Trophoblast cell (in vitro differentiated cells and primary cell): ENCODE data around the gene HOXA2.

Source experiments
- DNase-seq, 2 donors: peaks; one replicate each; pipeline ENCODE4 v3.0.0-alpha.2; 2016
- H2AFZ ChIP-seq: 2 replicates; pipeline ENCODE4 v1.6.1; 2013; ENCODE audit warnings: low read length, moderate library complexity, mild to moderate bottlenecking; ENCODE audit not compliant: insufficient read depth, poor library complexity
- H2AK5ac ChIP-seq: 2 replicates; pipeline ENCODE4 v1.6.1; 2013; ENCODE audit warnings: mild to moderate bottlenecking, low read length
- H2BK120ac ChIP-seq: 2 replicates; pipeline ENCODE4 v1.6.1; 2013; ENCODE audit warnings: low read length, mild to moderate bottlenecking, moderate library complexity; ENCODE audit not compliant: insufficient read depth, poor library complexity
- H2BK12ac ChIP-seq: 2 replicates; pipeline ENCODE4 v1.6.1; 2013; ENCODE audit warnings: mild to moderate bottlenecking, low read length, moderate library complexity
- H2BK5ac ChIP-seq: 2 replicates; pipeline ENCODE4 v1.6.1; 2013; ENCODE audit warnings: low read length, low read depth, moderate library complexity, mild to moderate bottlenecking; ENCODE audit not compliant: poor library complexity
- H3K14ac ChIP-seq: 2 replicates; pipeline ENCODE4 v1.6.1; 2013; ENCODE audit warnings: mild to moderate bottlenecking, low read length
- H3K18ac ChIP-seq: 2 replicates; pipeline ENCODE4 v1.6.1; 2013; ENCODE audit warnings: mild to moderate bottlenecking, low read length
- H3K23ac ChIP-seq: 2 replicates; pipeline ENCODE4 v1.6.1; 2013; ENCODE audit warnings: low read length
- H3K27ac ChIP-seq: 2 replicates; pipeline ENCODE4 v1.5.1; 2013; ENCODE audit warnings: low read depth, mild to moderate bottlenecking, inconsistent platforms, low read length, moderate library complexity
- H3K27me3 ChIP-seq: 2 replicates; pipeline ENCODE4 v1.6.1; 2013; ENCODE audit warnings: inconsistent platforms, mild to moderate bottlenecking, low read length, moderate library complexity; ENCODE audit not compliant: insufficient read depth
- H3K36me3 ChIP-seq, 2 experiments: 1 replicate in 1 of 2; 2 replicates in 1 of 2; pipeline ENCODE4 v1.6.1; 2013; ENCODE audit warnings: low read length in 2 of 2, mild to moderate bottlenecking in 2 of 2, moderate library complexity in 1 of 2; ENCODE audit not compliant: insufficient read depth in 2 of 2, control insufficient read depth in 1 of 2
- H3K4ac ChIP-seq: 2 replicates; pipeline ENCODE4 v1.6.1; 2013; ENCODE audit warnings: low read depth, mild to moderate bottlenecking, low read length, moderate library complexity
- H3K4me1 ChIP-seq, 2 experiments: 1 replicate in 1 of 2; 2 replicates in 1 of 2; pipeline ENCODE4 v1.6.1; 2013; ENCODE audit warnings: low read length in 2 of 2, mild to moderate bottlenecking in 2 of 2, moderate library complexity in 1 of 2; ENCODE audit not compliant: insufficient read depth in 2 of 2, control insufficient read depth in 1 of 2
- H3K4me2 ChIP-seq: 2 replicates; pipeline ENCODE4 v1.6.1; 2013; ENCODE audit warnings: inconsistent platforms, mild to moderate bottlenecking, low read length, moderate library complexity
- H3K4me3 ChIP-seq: 2 replicates; pipeline ENCODE4 v1.5.1; 2013; ENCODE audit warnings: mild to moderate bottlenecking, low read depth, low read length, inconsistent platforms
- H3K79me1 ChIP-seq: one replicate; pipeline ENCODE4 v1.6.1; 2013; ENCODE audit warnings: low read length
- H3K79me2 ChIP-seq: 2 replicates; pipeline ENCODE4 v1.6.1; 2013; ENCODE audit warnings: low read length, mild to moderate bottlenecking; ENCODE audit not compliant: control insufficient read depth, insufficient read depth, poor library complexity
- H3K9ac ChIP-seq: 2 replicates; pipeline ENCODE4 v1.6.1; 2013; ENCODE audit warnings: mild to moderate bottlenecking, low read length
- H3K9me3 ChIP-seq: 2 replicates; pipeline ENCODE4 v1.6.1; 2013; ENCODE audit warnings: low read depth, mild to moderate bottlenecking, control low read depth, inconsistent platforms, low read length; ENCODE audit not compliant: insufficient read depth
- H4K12ac ChIP-seq: 2 replicates; pipeline ENCODE4 v1.6.1; 2013; ENCODE audit warnings: low read depth, mild to moderate bottlenecking, low read length, moderate library complexity
- H4K8ac ChIP-seq: 2 replicates; pipeline ENCODE4 v1.6.1; 2013; ENCODE audit warnings: low read depth, mild to moderate bottlenecking, low read length, moderate library complexity
- H4K91ac ChIP-seq: one replicate; pipeline ENCODE4 v1.6.1; 2013; ENCODE audit warnings: low read depth, mild to moderate bottlenecking, low read length, moderate library complexity
- WGBS: extraction: QIAGEN DNeasy Blood & Tissue Kit; methylation state at CpG from one replicate; pipeline ENCODE4 v1.1.7; 2013; ENCODE audit warnings: missing lambda C conversion rate; ENCODE audit not compliant: insufficient read length, insufficient coverage; ENCODE audit errors: extremely low coverage; 5-methylcytosine and 5-hydroxymethylcytosine counted together

HOXA2 gene

GRCh38 chr7:27122077-27122910 lies 19.8 kb upstream of the HOXA2 start:
- no peak overlapping the region for H2AK5ac ChIP-seq
- no peak overlapping the region for H3K4me3 ChIP-seq
- no peaks in the 10 kb centered on the region for H3K36me3 ChIP-seq
- no peak overlapping the region for H3K4ac ChIP-seq
- DNase-seq, result no peak
- H4K91ac ChIP-seq, result no peak overlapping the region
- H2BK12ac ChIP-seq, result no peak overlapping the region
- peaks cover 88% of the 10 kb centered on the region for H3K27me3 ChIP-seq
- H3K27ac ChIP-seq, result no peak overlapping the region
- WGBS, result no CpG with 5 or more reads among the region's 42 CpGs
- no peak overlapping the region for H3K9ac ChIP-seq
- H3K14ac ChIP-seq, result no peak overlapping the region
- no peaks in the 10 kb centered on the region for H3K4me1 ChIP-seq
- no peaks in the 10 kb centered on the region for H3K79me1 ChIP-seq
- H2BK120ac ChIP-seq, result no peak overlapping the region
- no peak overlapping the region for H4K8ac ChIP-seq
- no peak overlapping the region for H3K4me2 ChIP-seq
- H3K23ac ChIP-seq, result no peak overlapping the region
- H3K18ac ChIP-seq, result no peak overlapping the region
- no peak overlapping the region for H2AFZ ChIP-seq
- no peak overlapping the region for H2BK5ac ChIP-seq
- H4K12ac ChIP-seq, result no peak overlapping the region
- no peaks in the 10 kb centered on the region for H3K79me2 ChIP-seq
- H3K9me3 ChIP-seq, result peaks cover 11% of the 10 kb centered on the region

GRCh38 chr7:27121684-27122076 lies 19.2 kb upstream of the HOXA2 start:
- Histone ChIP-seq H3K4me1 (no peaks in the 10 kb centered on the region), H3K18ac (no peak overlapping the region), H3K9me3 (peaks cover 11% of the 10 kb centered on the region), H2BK12ac (no peak overlapping the region), H3K4ac (no peak overlapping the region), H3K79me2 (no peaks in the 10 kb centered on the region), H2BK5ac (no peak overlapping the region), H3K27ac (no peak overlapping the region), H4K91ac (no peak overlapping the region), H4K12ac (no peak overlapping the region), H4K8ac (no peak overlapping the region), H2AFZ (no peak overlapping the region), H3K23ac (no peak overlapping the region), H3K36me3 (no peaks in the 10 kb centered on the region), H2AK5ac (no peak overlapping the region), H3K4me2 (no peak overlapping the region), H2BK120ac (no peak overlapping the region), H3K27me3 (peaks cover 87% of the 10 kb centered on the region), H3K9ac (no peak overlapping the region), H3K79me1 (no peaks in the 10 kb centered on the region), H3K4me3 (no peak overlapping the region), H3K14ac (no peak overlapping the region)
- no peak for DNase-seq
- no CpG with 5 or more reads among the region's 7 CpGs for WGBS

GRCh38 chr7:27119412-27119911 lies 17.0 kb upstream of the HOXA2 start:
- H2AK5ac ChIP-seq, result no peak overlapping the region
- no peak for DNase-seq
- no peak overlapping the region for H2BK120ac ChIP-seq
- no peak overlapping the region for H3K9ac ChIP-seq
- H3K14ac ChIP-seq, result no peak overlapping the region
- H3K79me2 ChIP-seq, result no peaks in the 10 kb centered on the region
- H2AFZ ChIP-seq, result no peak overlapping the region
- H3K36me3 ChIP-seq, result no peaks in the 10 kb centered on the region
- no peak overlapping the region for H2BK12ac ChIP-seq
- no peak overlapping the region for H3K4me3 ChIP-seq
- no CpG with 5 or more reads among the region's 1 CpG for WGBS
- peaks cover 87% of the 10 kb centered on the region for H3K27me3 ChIP-seq
- no peak overlapping the region for H3K23ac ChIP-seq
- H3K4me2 ChIP-seq, result no peak overlapping the region
- H2BK5ac ChIP-seq, result no peak overlapping the region
- H4K8ac ChIP-seq, result no peak overlapping the region
- peaks cover 9% of the 10 kb centered on the region for H3K9me3 ChIP-seq
- no peaks in the 10 kb centered on the region for H3K79me1 ChIP-seq
- H4K91ac ChIP-seq, result no peak overlapping the region
- no peaks in the 10 kb centered on the region for H3K4me1 ChIP-seq
- no peak overlapping the region for H3K18ac ChIP-seq
- H3K27ac ChIP-seq, result no peak overlapping the region
- no peak overlapping the region for H3K4ac ChIP-seq
- H4K12ac ChIP-seq, result no peak overlapping the region

GRCh38 chr7:27118580-27118979 lies 16.1 kb upstream of the HOXA2 start:
- Histone ChIP-seq H2BK12ac (no peak overlapping the region), H3K4me3 (no peak overlapping the region), H3K27ac (no peak overlapping the region)

More at GRCh38 chr7:27118580-27118979, 16.1 kb upstream of the HOXA2 start:
- no peak overlapping the region for H2BK120ac ChIP-seq
- H3K4ac ChIP-seq, result no peak overlapping the region
- no CpG with 5 or more reads among the region's 3 CpGs for WGBS
- peaks cover 5% of the 10 kb centered on the region for H3K9me3 ChIP-seq
- no peak overlapping the region for H3K4me2 ChIP-seq
- H3K18ac ChIP-seq, result no peak overlapping the region
- no peak overlapping the region for H3K9ac ChIP-seq
- no peak overlapping the region for H4K91ac ChIP-seq
- H4K8ac ChIP-seq, result no peak overlapping the region
- DNase-seq, result no peak
- no peak overlapping the region for H3K23ac ChIP-seq
- no peak overlapping the region for H4K12ac ChIP-seq
- peaks cover 84% of the 10 kb centered on the region for H3K27me3 ChIP-seq
- no peaks in the 10 kb centered on the region for H3K79me2 ChIP-seq
- H3K79me1 ChIP-seq, result no peaks in the 10 kb centered on the region
- H3K4me1 ChIP-seq, result no peaks in the 10 kb centered on the region
- no peak overlapping the region for H2AFZ ChIP-seq
- no peaks in the 10 kb centered on the region for H3K36me3 ChIP-seq
- no peak overlapping the region for H2AK5ac ChIP-seq
- H3K14ac ChIP-seq, result no peak overlapping the region
- no peak overlapping the region for H2BK5ac ChIP-seq
